Body of pancreas (tissue), 4 donors: ENCODE data around the gene YIPF2. TPM values are rescaled to one million over a fixed set of nuclear protein-coding genes. Genes with fewer than 3 reads are reported as not detected.
"Not testable (repeated sequence)": the region's sequence is repeated elsewhere in the genome, so short reads cannot be mapped to it uniquely, and the experiment has no call there.

Source experiments
- ATAC-seq: fragments of 150-250 bp; one replicate; pipeline ENCODE4 v1.9.1; 2016
- DNase-seq, 4 donors: peaks; one replicate each; pipeline ENCODE4 v3.0.0-alpha.2; 2019
- H3K27ac ChIP-seq, 4 donors: fragments of 200-600 bp; sonication (generic); 1 replicate in 3 of 4; 2 replicates in 1 of 4; pipeline versions ENCODE4 v1.5.1 to v1.6.1; 2016 to 2019; ENCODE audit warnings: mild to moderate bottlenecking in 1 of 4, mixed read lengths in 1 of 4, moderate library complexity in 1 of 4
- H3K27me3 ChIP-seq, 2 donors: fragments of 200-600 bp; sonication (generic); one replicate each; pipeline ENCODE4 v1.6.0; 2016; ENCODE audit warnings: mild to moderate bottlenecking in 1 of 2
- H3K36me3 ChIP-seq, 2 donors: fragments of 200-600 bp; sonication (generic); replicated peaks in 1 of 2; 2 replicates each; pipeline ENCODE4 v1.5.1; 2016; ENCODE audit warnings: low read depth in 2 of 2; ENCODE audit not compliant: insufficient read depth in 1 of 2
- H3K4me1 ChIP-seq: fragments of 200-600 bp; sonication (generic); one replicate; pipeline ENCODE4 v1.6.0; 2016
- H3K4me3 ChIP-seq, 2 donors: fragments of 200-600 bp; sonication (generic); 1 replicate in 1 of 2; 2 replicates in 1 of 2; pipeline ENCODE4 v1.5.1; 2016 to 2019
- H3K9me3 ChIP-seq, 3 donors: fragments of 200-600 bp; sonication (generic); 1 replicate in 2 of 3; 2 replicates in 1 of 3; pipeline ENCODE4 v1.5.1; 2016
- POLR2A ChIP-seq, 3 donors: fragments of 450-650 bp; IDR thresholded peaks; one replicate each; pipeline ENCODE4 v1.6.1; 2016; ENCODE audit warnings: antibody characterized with exemption in 3 of 3, mild to moderate bottlenecking in 2 of 3
- WGBS, 2 donors: methylation state at CpG; one replicate each; pipeline ENCODE4 v1.1.5; 2017; 5-methylcytosine and 5-hydroxymethylcytosine counted together
- intact Hi-C: fragments of 100-400 bp; cut with DNase I; formaldehyde crosslinking; loops from one replicate; pipeline ENCODE4 v1.15.1; 2023
- total RNA-seq, 2 donors: library from RNA; depleted of rRNA; stranded (reverse); fragments of >200 nt; gene quantifications; one replicate each; pipeline ENCODE4 v1.1.0, GENCODE V29; 2016
- TF ChIP-seq, protein P1 (sequence below), 7 experiments: fragments of 450-650 bp in 4 of 7; fragments of 200-600 bp in 3 of 7; sonication (generic) in 3 of 7; IDR thresholded peaks; one replicate each; pipeline ENCODE4 v1.5.1; 2016 to 2019; ENCODE audit warnings: antibody characterized with exemption in 7 of 7

YIPF2 gene
- total RNA-seq, 2 donors from 2014 or later = 52.7 to 55.3 TPM

DNA sequence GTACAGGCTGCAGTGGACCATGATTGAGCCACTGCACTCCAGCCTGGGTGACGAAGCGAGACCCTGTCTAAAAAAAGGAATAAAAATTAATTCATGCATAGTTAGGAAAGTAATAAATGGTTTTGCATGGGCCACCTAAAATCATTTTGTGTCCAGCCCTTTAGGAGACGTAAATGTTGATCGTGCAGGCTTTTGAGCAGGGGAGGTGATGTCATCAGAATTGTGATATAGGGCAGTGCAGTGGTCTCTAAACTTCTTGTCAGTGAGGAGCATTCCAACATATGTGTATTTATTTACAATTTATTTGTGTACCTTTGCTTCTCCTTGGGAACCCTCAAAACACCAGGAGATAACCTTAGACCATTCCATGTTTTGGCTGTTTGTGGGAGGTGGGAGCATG, 35.4 kb upstream of the YIPF2 start:
- no peak for ATAC-seq
- no peak for TF ChIP-seq POLR2A (IDR thresholded peaks at IDR 0.05)
- TF ChIP-seq, protein P1, sequence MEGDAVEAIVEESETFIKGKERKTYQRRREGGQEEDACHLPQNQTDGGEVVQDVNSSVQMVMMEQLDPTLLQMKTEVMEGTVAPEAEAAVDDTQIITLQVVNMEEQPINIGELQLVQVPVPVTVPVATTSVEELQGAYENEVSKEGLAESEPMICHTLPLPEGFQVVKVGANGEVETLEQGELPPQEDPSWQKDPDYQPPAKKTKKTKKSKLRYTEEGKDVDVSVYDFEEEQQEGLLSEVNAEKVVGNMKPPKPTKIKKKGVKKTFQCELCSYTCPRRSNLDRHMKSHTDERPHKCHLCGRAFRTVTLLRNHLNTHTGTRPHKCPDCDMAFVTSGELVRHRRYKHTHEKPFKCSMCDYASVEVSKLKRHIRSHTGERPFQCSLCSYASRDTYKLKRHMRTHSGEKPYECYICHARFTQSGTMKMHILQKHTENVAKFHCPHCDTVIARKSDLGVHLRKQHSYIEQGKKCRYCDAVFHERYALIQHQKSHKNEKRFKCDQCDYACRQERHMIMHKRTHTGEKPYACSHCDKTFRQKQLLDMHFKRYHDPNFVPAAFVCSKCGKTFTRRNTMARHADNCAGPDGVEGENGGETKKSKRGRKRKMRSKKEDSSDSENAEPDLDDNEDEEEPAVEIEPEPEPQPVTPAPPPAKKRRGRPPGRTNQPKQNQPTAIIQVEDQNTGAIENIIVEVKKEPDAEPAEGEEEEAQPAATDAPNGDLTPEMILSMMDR (IDR thresholded peaks at IDR 0.05) = no peak

DNA sequence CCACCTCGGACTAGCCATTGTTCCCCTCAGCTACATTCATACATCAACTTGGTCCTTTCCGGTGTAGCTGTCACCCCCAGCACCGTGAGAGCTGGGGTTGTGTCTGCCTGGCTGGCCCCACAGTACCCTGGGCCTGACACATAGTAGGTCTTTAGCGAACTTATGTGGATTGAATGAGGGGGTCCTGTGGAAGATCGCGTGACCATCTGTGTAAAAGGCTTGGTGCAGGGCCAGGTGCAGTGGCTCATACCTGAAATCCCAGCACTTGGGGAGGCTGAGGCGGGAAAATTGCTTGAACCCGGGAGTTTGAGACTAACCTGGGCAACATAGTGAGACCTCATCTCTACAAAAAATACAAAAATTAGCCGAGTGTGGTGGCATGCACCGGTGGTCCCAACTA, 34.4 kb upstream of the YIPF2 start:
- H3K27ac ChIP-seq = no peak overlapping the region

More for the DNA sequence above, 35.4 kb upstream of the YIPF2 start:
- Histone ChIP-seq H3K27ac (no peak overlapping the region), H3K4me1 (peaks cover 32% of the 10 kb centered on the region), H3K27me3 (no peaks in the 10 kb centered on the region), H3K36me3 (no peaks in the 10 kb centered on the region), H3K9me3 (no peaks in the 10 kb centered on the region), H3K4me3 (no peak overlapping the region)
- intact Hi-C loops = no loop called here
- DNase-seq = no peak
- WGBS, 2 donors = 76 to 88% methylated on average over 4 of the region's 4 CpGs

DNA sequence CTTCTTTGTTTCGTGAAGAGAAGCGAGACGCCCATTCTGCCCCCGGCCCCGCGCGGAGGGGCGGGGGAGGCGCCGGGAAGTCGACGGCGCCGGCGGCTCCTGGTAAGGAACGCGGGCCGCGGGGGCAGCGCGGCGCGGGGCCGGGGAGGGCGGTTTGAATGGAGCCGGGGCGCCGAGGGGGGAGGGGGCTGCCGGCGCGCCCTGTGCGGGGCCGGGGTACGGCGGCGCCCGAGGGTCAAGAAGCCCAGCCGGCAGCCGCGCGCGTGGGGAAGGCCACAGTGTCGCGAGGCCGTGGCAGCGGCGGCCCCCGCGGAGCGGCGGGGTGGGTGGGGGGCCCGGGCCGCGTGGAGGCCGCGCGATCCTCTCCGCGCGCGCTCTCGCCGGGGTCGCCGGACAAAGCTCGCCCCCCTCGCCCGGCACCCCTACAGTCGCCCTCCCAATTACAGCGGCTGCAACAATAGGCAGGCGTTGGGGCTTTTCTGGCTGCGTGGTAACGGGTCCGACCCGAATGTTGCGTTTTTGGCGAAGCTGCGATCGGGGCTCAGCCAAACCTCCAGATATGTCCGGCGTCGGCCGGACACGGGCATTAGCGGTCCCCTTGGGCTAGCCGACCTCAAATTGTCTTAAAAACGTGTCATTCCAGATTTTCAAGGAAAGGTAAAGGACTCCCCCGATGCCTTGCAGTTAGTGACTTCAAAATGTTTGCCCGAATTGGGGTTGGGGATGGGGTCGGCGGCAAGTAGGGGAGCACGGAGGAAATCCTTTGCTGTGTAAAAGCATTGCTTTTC, 32.8 kb upstream of the YIPF2 start:
- peak overlapping the region; percentile 64 to 93 (median 86) for H3K27ac ChIP-seq
- peaks cover 24% of the 10 kb centered on the region for H3K4me1 ChIP-seq
- DNase-seq (peak in 3 of 4 donors; percentile 30 to 38 (median 31)), ATAC-seq (peak; percentile 60)
- intact Hi-C loops = no loop called here
- no peaks in the 10 kb centered on the region for H3K9me3 ChIP-seq
- H3K4me3 ChIP-seq = peak overlapping the region; percentile 17 to 58
- WGBS, 2 donors = 0% methylated on average over 20 to 73 of the region's 92 CpGs
- H3K27me3 ChIP-seq = no peaks in the 10 kb centered on the region
- no peaks in the 10 kb centered on the region for H3K36me3 ChIP-seq
- TF ChIP-seq, protein P1 (IDR thresholded peaks at IDR 0.05) = no peak
- no peak for TF ChIP-seq POLR2A (IDR thresholded peaks at IDR 0.05)

More for the DNA sequence above, 34.4 kb upstream of the YIPF2 start:
- intact Hi-C loops = no loop called here
- no peak for TF ChIP-seq POLR2A (IDR thresholded peaks at IDR 0.05)
- TF ChIP-seq, protein P1 (IDR thresholded peaks at IDR 0.05) = no peak
- H3K36me3 ChIP-seq = no peaks in the 10 kb centered on the region
- DNase-seq (no peak), ATAC-seq (no peak)
- peaks cover 32% of the 10 kb centered on the region for H3K4me1 ChIP-seq
- H3K4me3 ChIP-seq = no peak overlapping the region
- H3K9me3 ChIP-seq = no peaks in the 10 kb centered on the region
- WGBS, 2 donors = 81 to 87% methylated on average over 9 to 10 of the region's 10 CpGs
- H3K27me3 ChIP-seq = no peaks in the 10 kb centered on the region

DNA sequence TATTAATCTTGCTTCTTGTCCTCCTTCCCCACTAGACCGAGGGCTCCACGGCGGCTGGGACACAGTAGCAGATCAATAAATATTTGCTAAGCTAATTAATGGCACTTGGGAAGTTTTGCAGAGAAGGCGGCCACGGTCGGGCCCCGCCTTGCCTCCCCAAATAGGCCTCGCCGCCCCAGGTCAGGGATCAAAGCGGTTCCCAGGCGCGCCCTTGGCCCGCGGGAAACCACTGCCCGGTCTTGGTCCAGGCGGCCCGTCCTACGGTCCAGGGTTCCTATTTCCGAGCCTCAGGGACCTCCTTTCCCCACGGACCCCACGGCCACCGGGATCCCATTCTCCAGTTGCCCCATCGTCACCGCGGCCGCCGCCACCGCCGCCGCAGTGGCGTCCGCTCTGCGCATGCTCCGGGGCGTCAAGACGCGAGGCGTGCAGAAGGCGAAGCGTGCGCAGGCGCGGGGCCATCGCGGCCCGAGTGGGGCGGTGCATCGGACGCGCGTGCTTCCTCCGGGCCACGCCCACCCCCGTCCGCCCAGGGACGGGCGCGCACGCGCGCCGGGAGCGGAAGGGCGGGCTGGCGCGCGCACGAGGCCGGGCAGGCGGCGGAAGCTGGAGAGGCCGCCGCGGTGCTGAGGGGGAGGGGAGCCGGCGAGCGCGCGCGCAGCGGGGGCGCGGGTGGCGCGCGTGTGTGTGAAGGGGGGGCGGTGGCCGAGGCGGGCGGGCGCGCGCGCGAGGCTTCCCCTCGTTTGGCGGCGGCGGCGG, 32.1 kb upstream of the YIPF2 start, which contains the start of gene SMARCA4:
Gene SMARCA4, plus strand, starts transcription at position 717 of the 759 bp plus-strand sequence. CDS start 23,122 bp downstream, outside the sequence.
- DNase-seq (peak; percentile 97 to 99 (median 99)), ATAC-seq (peak; percentile 95)
- peak within 1 kb of the TSS; percentile 86 to 93 (median 90) for H3K27ac ChIP-seq
- no peaks in the 10 kb centered on the region for H3K9me3 ChIP-seq
- WGBS, 2 donors = 0% methylated on average over 8 to 48 of the region's 100 CpGs
- H3K4me3 ChIP-seq = peak within 1 kb of the TSS; percentile 58 to 68
- no peaks in the 10 kb centered on the region for H3K27me3 ChIP-seq
- peaks cover 24% of the 10 kb centered on the region for H3K4me1 ChIP-seq
- no peaks in the 10 kb centered on the region for H3K36me3 ChIP-seq
- TF ChIP-seq, protein P1 (IDR thresholded peaks at IDR 0.05) = peak in 1 of 7 experiments; percentile 25
- TF ChIP-seq POLR2A (IDR thresholded peaks at IDR 0.05) = peak; percentile 85 to 95 (median 93)
- intact Hi-C loops = no loop called here

DNA sequence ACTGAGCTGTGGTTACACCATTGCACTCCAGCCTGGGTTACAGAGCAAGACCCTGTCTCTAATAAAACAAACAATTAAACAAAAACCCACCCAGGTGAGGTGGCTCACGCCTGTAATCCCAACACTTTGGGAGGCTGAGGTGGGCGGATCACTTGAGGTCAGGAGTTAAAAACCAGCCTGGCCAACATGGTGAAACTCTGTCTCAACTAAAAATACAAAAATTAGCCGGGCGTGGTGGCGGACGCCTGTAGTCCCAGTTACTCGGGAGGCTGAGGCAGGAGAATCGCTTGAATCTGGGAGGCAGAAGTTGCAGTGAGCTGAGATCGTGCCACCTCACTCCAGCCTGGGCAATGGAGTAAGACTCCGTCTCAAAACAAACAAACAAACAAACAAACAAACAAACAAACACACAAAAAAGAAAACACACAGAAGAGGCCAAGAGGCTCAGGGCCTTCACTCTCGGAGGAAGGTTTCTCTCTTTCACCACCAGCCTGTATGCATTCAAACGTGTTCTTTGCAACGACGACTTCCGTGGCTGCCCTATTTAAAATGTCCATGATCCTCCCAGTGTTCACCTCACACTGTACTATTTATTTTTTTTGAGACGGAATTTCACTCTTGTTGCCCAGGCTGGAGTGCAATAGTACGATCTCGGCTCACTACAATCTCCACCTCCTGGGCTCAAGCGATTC, 31.0 kb upstream of the YIPF2 start:
- H3K9me3 ChIP-seq, H3K36me3 ChIP-seq, ATAC-seq, H3K27me3 ChIP-seq, H3K4me3 ChIP-seq, intact Hi-C loops, DNase-seq: not testable (repeated sequence)
- peak overlapping the region in 3 of 4 donors; percentile 86 to 93 (median 86) for H3K27ac ChIP-seq
- H3K4me1 ChIP-seq = peaks cover 24% of the 10 kb centered on the region
- WGBS, 2 donors = 91 to 92% methylated on average over 19 of the region's 19 CpGs
